ENCODE measurements around the gene GIMAP5.

GRCh38 chr7:150722431-150722931 lies 14.7 kb upstream of the GIMAP5 start:
- TF ChIP-seq GATA2 (IDR thresholded peaks at IDR 0.05; ENCODE audit: low read depth, low read length) (no peak), GATA3 (IDR thresholded peaks at IDR 0.05; ENCODE audit: low read depth, low read length) (no peak)

Measured in SH-SY5Y (cell line).